ENCODE measurements around the gene DNAI4.

DNA sequence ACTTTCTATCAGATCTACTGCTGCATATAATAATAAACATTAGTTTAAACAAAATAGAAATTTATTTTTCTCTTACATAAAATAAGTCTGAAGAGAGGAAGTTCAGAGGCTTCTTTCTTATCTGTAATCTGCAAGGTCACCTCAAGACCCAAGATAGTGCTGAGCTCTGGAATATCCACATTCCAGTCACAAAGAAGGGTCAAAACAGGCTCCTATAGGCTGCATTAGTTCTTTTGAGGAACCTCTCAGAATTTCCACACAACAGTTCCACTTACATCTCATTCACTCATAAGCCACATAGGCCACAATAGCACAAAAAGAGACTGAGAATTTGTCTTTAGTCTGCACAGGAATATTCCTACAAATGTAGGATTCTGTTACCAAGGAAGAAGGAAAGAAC, 157.0 kb downstream of the DNAI4 start:
- TF ChIP-seq, protein P1, sequence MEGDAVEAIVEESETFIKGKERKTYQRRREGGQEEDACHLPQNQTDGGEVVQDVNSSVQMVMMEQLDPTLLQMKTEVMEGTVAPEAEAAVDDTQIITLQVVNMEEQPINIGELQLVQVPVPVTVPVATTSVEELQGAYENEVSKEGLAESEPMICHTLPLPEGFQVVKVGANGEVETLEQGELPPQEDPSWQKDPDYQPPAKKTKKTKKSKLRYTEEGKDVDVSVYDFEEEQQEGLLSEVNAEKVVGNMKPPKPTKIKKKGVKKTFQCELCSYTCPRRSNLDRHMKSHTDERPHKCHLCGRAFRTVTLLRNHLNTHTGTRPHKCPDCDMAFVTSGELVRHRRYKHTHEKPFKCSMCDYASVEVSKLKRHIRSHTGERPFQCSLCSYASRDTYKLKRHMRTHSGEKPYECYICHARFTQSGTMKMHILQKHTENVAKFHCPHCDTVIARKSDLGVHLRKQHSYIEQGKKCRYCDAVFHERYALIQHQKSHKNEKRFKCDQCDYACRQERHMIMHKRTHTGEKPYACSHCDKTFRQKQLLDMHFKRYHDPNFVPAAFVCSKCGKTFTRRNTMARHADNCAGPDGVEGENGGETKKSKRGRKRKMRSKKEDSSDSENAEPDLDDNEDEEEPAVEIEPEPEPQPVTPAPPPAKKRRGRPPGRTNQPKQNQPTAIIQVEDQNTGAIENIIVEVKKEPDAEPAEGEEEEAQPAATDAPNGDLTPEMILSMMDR (IDR thresholded peaks at IDR 0.05), result no peak
- no peak for TF ChIP-seq POLR2A (IDR thresholded peaks at IDR 0.05)
